ENCODE measurements around the gene RPL22. TPM values are rescaled to one million over a fixed set of nuclear protein-coding genes. Genes with fewer than 3 reads are reported as not detected.

The RPL22 gene
- total and polyA plus RNA-seq, 2 of the 13 experiments (the other 11 are each of a cell fraction or from before 2014, with no cell fraction given): 214 to 545 TPM

DNA sequence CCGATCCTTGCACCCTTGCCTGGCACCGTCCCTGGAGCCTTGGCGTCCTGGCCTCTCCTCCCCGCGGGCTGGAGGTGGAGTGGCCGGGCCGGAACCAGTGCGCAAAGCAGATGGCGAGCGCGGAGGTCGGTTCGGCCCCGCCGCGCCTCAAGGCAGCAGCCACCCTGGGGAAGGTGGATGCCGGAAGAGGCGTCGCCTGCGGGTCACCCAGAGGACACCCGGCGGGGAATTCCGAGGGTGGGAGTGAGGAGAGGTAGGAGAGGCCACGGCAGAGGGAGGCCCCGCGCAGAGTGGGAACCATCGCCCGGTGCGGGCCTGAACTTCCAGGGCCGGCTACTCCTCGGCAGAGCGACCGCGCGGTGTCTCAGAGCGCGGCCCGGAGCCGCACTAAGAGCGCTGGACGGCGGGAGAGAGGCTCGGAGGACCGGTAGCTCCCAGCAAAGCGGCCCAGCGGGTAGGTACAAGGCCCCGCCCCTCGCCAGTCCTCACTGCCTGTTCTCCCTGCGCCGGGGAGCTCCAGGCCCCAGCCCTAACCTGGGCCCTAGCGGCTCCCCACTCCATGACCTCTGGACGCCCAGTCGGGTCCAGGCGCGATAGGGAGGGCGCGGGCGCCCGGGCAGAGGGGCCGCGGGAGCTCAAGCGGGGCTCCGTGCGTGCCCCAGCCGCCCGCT is 6.6 kb upstream of the RPL22 start, which contains the start of gene RNF207 (continued):
- TF ChIP-seq ZKSCAN8 (CRISPR knock-in tag; IDR thresholded peaks at IDR 0.05; ENCODE audit: borderline replicate concordance): no peak
- peak; percentile 66; the same call in 1 of the 2 replicates for TF ChIP-seq ZNF333 (CRISPR knock-in tag; IDR thresholded peaks at IDR 0.05; ENCODE audit: borderline replicate concordance)
- TF ChIP-seq, protein P1, sequence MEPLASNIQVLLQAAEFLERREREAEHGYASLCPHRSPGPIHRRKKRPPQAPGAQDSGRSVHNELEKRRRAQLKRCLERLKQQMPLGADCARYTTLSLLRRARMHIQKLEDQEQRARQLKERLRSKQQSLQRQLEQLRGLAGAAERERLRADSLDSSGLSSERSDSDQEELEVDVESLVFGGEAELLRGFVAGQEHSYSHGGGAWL (CRISPR knock-in tag; IDR thresholded peaks at IDR 0.05): peak; percentile 41; the same call in 1 of the 2 replicates
- TF ChIP-seq ZFP90 (CRISPR knock-in tag; IDR thresholded peaks at IDR 0.05; ENCODE audit: borderline replicate concordance): peak; percentile 66
- TF ChIP-seq SRF (IDR thresholded peaks at IDR 0.05; ENCODE audit: low read depth, low read length): no peak
- TF ChIP-seq SMARCE1 (IDR thresholded peaks at IDR 0.05; ENCODE audit: borderline replicate concordance): no peak
- TF ChIP-seq CHD4 (IDR thresholded peaks at IDR 0.05; ENCODE audit: borderline replicate concordance, low read length): no peak
- TF ChIP-seq RBM22 (optimal IDR thresholded peaks at IDR 0.05; ENCODE audit: low read length): no peak
- TF ChIP-seq ZNF431 (CRISPR knock-in tag; IDR thresholded peaks at IDR 0.05; ENCODE audit: borderline replicate concordance, low read depth): no peak
- TF ChIP-seq ZNF326 (CRISPR knock-in tag; IDR thresholded peaks at IDR 0.05; ENCODE audit: borderline replicate concordance): no peak
- TF ChIP-seq YEATS2 (CRISPR knock-in tag; IDR thresholded peaks at IDR 0.05; ENCODE audit: borderline replicate concordance): no peak
- no peak for TF ChIP-seq JUNB (CRISPR knock-in tag; IDR thresholded peaks at IDR 0.05; ENCODE audit: borderline replicate concordance)
- no peak for TF ChIP-seq PRPF4 (IDR thresholded peaks at IDR 0.05; ENCODE audit: low read depth, low read length, poor library complexity, severe bottlenecking)
- 0 out of 2 replicates have a peak, but pooled peaks have one; percentile 59 for TF ChIP-seq TEAD2 (CRISPR knock-in tag; IDR thresholded peaks at IDR 0.05)
- no peak for TF ChIP-seq ZKSCAN1 (IDR thresholded peaks at IDR 0.05; ENCODE audit: low read length)
- no peak for TF ChIP-seq ARNT (IDR thresholded peaks at IDR 0.05)
- TF ChIP-seq NRL (CRISPR knock-in tag; IDR thresholded peaks at IDR 0.05; ENCODE audit: borderline replicate concordance): peak; percentile 73
- TF ChIP-seq KDM5B (CRISPR knock-in tag; IDR thresholded peaks at IDR 0.05; ENCODE audit: borderline replicate concordance): peak; percentile 87
- 0 out of 3 replicates have a peak, but pooled peaks have one; percentile 29 for TF ChIP-seq MXI1 (IDR thresholded peaks at IDR 0.05; ENCODE audit: borderline replicate concordance, low read depth, low read length)
- no peak for TF ChIP-seq ZNF878 (CRISPR knock-in tag; IDR thresholded peaks at IDR 0.05)
- peak; percentile 99 for TF ChIP-seq RARA (CRISPR knock-in tag; IDR thresholded peaks at IDR 0.05)
- TF ChIP-seq ZNF569 (CRISPR knock-in tag; IDR thresholded peaks at IDR 0.05; ENCODE audit: borderline replicate concordance): no peak
- TF ChIP-seq ZNF17 (CRISPR knock-in tag; IDR thresholded peaks at IDR 0.05): no peak
- no peak; the same call in 1 of the 2 replicates for TF ChIP-seq ZNF749 (CRISPR knock-in tag; IDR thresholded peaks at IDR 0.05; ENCODE audit: borderline replicate concordance)
- TF ChIP-seq ZNF646 (CRISPR knock-in tag; IDR thresholded peaks at IDR 0.05): no peak
